ENCODE data around the gene ZBTB17.

ZBTB17 gene

DNA sequence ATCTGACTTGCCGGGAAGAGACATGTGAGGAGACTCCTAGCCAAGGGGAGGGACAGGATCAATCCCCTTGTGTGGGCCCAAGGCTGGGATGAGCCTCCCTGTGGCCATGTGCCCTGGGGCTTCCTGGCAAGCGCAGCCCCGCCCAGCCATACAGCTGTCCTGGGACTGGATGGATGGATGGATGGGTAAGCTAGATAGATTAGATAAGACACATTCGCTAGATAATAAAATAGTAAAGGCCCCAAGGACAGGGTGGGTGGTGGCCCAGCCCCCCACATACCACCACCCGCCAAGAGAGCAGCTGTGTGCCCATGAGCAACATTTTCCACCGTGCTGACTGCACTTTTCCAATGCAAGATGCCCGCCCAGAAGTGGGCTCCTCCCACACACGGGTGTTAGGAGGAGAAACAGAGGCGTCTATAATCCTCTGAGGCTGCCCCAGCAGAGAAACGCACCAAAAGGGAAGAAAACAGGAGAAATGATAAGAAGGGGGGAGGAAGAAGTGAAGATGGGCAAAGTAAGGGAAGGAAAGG is 25.1 kb downstream of the ZBTB17 start:
- TF ChIP-seq, protein P1, sequence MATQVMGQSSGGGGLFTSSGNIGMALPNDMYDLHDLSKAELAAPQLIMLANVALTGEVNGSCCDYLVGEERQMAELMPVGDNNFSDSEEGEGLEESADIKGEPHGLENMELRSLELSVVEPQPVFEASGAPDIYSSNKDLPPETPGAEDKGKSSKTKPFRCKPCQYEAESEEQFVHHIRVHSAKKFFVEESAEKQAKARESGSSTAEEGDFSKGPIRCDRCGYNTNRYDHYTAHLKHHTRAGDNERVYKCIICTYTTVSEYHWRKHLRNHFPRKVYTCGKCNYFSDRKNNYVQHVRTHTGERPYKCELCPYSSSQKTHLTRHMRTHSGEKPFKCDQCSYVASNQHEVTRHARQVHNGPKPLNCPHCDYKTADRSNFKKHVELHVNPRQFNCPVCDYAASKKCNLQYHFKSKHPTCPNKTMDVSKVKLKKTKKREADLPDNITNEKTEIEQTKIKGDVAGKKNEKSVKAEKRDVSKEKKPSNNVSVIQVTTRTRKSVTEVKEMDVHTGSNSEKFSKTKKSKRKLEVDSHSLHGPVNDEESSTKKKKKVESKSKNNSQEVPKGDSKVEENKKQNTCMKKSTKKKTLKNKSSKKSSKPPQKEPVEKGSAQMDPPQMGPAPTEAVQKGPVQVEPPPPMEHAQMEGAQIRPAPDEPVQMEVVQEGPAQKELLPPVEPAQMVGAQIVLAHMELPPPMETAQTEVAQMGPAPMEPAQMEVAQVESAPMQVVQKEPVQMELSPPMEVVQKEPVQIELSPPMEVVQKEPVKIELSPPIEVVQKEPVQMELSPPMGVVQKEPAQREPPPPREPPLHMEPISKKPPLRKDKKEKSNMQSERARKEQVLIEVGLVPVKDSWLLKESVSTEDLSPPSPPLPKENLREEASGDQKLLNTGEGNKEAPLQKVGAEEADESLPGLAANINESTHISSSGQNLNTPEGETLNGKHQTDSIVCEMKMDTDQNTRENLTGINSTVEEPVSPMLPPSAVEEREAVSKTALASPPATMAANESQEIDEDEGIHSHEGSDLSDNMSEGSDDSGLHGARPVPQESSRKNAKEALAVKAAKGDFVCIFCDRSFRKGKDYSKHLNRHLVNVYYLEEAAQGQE (IDR thresholded peaks at IDR 0.05; ENCODE audit: insufficient read depth in 1 of 2, low read depth in 2 of 2, low read length in 2 of 2) = no peak
- TF ChIP-seq FOXP2 (optimal IDR thresholded peaks at IDR 0.05; ENCODE audit: borderline replicate concordance, extremely low read depth, extremely low read length, insufficient read depth) = no peak
- no peak for TF ChIP-seq SIN3A (IDR thresholded peaks at IDR 0.05; ENCODE audit: borderline replicate concordance, insufficient read depth, low read length)
- TF ChIP-seq POLR2AphosphoS5 (IDR thresholded peaks at IDR 0.05; ENCODE audit: low read depth, low read length) = no peak
- no peak for TF ChIP-seq TAF1 (IDR thresholded peaks at IDR 0.05; ENCODE audit: borderline replicate concordance, insufficient read depth, low read length)

DNA sequence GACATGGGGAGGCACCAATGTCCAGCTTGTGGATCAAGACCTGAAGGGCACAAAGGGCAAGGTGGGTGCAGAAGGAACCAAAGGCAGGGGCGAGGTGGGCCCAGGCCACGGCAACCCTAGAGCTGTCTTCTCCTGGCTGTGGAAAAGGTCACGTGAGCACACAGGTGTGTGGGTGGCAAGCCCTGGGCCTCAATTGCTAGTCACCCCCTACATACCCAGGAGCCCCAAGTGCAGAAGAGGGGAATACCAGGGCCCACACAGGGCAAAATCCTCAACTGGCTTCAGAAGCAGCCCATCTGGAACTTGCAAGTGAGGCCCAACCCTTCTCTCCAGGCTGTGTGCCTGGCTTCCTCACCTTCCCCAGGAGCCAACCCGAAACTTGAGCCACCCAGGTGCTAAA is 25.6 kb downstream of the ZBTB17 start:
- TF ChIP-seq, protein P1 (IDR thresholded peaks at IDR 0.05; ENCODE audit: insufficient read depth in 1 of 2, low read depth in 2 of 2, low read length in 2 of 2) = no peak
- TF ChIP-seq FOXP2 (optimal IDR thresholded peaks at IDR 0.05; ENCODE audit: borderline replicate concordance, extremely low read depth, extremely low read length, insufficient read depth) (no peak), SIN3A (IDR thresholded peaks at IDR 0.05; ENCODE audit: borderline replicate concordance, insufficient read depth, low read length) (no peak)

DNA sequence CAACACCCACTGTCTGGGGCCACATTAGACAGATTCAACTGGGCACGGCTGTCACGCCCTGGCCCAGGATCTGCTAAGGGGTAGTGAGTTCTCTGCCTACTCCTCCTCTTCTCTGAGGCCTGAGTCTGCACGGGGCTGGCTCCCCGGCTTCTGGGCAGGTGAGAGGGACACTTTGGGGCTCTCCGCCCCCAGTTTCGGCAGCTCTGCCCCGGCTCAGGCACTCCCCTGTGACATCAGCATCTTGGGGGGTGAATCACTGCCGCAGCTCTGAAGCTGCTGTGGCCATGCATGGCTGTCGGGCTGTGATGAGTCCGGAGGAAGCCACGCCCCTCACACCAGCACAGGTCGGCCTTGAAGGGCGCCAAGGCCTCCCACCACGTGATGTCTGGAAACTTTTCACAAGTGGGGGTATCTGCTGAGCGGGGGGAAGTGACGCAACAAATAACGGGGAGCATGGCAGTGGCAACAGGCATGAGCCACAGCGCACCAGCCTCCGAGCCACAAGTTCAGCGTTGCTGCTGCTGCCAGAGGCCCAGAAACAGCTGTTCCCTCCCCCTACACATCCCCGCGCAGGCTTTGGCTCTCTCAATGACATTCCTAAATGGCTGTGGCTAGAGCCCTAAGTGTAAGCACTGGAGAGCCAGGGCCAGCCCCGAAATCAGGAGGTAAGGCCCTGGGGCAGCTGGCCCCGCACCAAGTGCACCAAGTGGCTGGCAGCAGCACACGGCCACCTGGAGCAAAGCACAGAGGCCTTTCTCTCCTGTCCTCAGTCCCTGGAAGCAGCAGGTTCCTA is 26.3 kb downstream of the ZBTB17 start:
- TF ChIP-seq FOXP2 (optimal IDR thresholded peaks at IDR 0.05; ENCODE audit: borderline replicate concordance, extremely low read depth, extremely low read length, insufficient read depth) (peak; percentile 71), TAF1 (IDR thresholded peaks at IDR 0.05; ENCODE audit: borderline replicate concordance, insufficient read depth, low read length) (no peak)

DNA sequence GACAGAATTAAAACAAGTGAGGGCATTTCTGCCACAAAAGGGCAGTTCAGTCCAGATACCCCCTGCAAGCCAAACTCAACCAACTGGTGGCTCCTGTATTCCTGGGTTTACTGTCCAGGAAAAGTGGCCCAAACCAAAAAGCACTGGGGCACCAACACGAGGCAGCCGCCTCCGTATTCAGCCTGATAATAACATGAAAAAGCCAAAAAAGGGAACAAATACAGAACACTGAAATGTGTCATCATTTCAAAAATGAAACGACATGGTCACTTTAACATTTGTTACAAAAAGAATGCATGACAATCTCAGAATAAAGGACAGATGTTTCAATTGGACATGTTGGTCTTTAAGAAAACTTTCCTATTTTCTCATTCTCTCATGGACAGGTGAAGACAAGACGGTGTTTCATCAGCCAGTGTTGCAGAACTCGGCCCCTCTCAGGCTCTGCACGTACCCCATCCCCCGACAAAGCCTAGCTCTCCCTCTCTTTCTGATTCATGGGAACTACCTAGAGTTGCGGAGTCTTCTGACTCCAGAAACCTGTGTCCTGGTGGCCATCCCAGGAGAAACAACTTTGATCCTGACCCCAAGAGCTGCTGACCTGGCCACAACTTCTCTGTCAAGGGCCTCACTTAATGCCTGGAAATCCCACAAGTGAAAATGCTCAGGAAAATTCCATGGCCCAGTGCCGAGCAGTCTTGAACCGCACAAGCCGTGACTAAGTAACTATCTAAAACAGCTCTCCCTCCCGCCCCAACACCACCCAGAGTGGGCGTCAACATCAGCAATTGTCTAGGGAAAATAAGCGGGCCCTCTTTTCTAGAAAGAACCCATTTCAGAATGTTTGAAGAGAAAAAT is 27.1 kb downstream of the ZBTB17 start:
- TF ChIP-seq TAF1 (IDR thresholded peaks at IDR 0.05; ENCODE audit: borderline replicate concordance, insufficient read depth, low read length) = no peak
- no peak for TF ChIP-seq POLR2AphosphoS5 (IDR thresholded peaks at IDR 0.05; ENCODE audit: low read depth, low read length)
- no peak for TF ChIP-seq SIN3A (IDR thresholded peaks at IDR 0.05; ENCODE audit: borderline replicate concordance, insufficient read depth, low read length)
- TF ChIP-seq FOXP2 (optimal IDR thresholded peaks at IDR 0.05; ENCODE audit: borderline replicate concordance, extremely low read depth, extremely low read length, insufficient read depth) = no peak
- TF ChIP-seq, protein P1 (IDR thresholded peaks at IDR 0.05; ENCODE audit: insufficient read depth in 1 of 2, low read depth in 2 of 2, low read length in 2 of 2) = no peak

DNA sequence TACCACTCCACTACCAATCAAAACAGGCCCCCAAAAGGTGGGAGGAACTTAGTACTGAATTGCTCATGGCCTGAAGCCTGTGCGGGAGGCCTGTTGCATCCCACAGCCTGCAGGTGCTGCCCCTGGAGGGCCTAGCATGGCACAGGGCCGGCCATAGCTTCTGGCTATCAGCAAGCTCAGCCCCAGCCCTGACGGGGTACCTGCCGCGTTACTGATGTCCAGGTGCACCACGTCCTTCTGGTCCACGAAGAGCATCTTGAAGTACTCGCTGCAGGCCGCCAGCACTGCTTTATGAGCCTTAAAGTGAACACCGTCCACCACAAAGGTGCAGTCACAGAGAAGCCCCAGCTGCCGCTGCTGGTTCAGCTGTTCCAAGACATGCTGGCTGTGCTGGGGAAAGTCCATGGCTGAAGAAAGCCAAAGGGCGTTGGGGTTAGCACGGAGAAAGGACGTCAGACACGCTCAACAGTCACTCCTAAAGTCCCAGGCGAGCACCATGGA is 27.8 kb downstream of the ZBTB17 start:
- TF ChIP-seq FOXP2 (optimal IDR thresholded peaks at IDR 0.05; ENCODE audit: borderline replicate concordance, extremely low read depth, extremely low read length, insufficient read depth) (no peak), TAF1 (IDR thresholded peaks at IDR 0.05; ENCODE audit: borderline replicate concordance, insufficient read depth, low read length) (no peak), POLR2AphosphoS5 (IDR thresholded peaks at IDR 0.05; ENCODE audit: low read depth, low read length) (no peak)
- TF ChIP-seq, protein P1 (IDR thresholded peaks at IDR 0.05; ENCODE audit: insufficient read depth in 1 of 2, low read depth in 2 of 2, low read length in 2 of 2) = no peak

Measured in PFSK-1 (cell line).